HG02588 (cell line): Measurements from ENCODE around the gene FAM181B.
A peak's percentile ranks its signal among the peaks of the same experiment; 100 is the strongest.
"Not testable (repeated sequence)": the region's sequence is repeated elsewhere in the genome, so short reads cannot be mapped to it uniquely, and the experiment has no call there.

Experiments used
- ATAC-seq: cut with Tn5 transposase; IDR thresholded peaks from one replicate; pipeline ENCODE4 v1.9.1; 2021; ENCODE audit warnings: mild to moderate bottlenecking, moderate library complexity; ENCODE audit not compliant: unreplicated experiment

The FAM181B gene

DNA sequence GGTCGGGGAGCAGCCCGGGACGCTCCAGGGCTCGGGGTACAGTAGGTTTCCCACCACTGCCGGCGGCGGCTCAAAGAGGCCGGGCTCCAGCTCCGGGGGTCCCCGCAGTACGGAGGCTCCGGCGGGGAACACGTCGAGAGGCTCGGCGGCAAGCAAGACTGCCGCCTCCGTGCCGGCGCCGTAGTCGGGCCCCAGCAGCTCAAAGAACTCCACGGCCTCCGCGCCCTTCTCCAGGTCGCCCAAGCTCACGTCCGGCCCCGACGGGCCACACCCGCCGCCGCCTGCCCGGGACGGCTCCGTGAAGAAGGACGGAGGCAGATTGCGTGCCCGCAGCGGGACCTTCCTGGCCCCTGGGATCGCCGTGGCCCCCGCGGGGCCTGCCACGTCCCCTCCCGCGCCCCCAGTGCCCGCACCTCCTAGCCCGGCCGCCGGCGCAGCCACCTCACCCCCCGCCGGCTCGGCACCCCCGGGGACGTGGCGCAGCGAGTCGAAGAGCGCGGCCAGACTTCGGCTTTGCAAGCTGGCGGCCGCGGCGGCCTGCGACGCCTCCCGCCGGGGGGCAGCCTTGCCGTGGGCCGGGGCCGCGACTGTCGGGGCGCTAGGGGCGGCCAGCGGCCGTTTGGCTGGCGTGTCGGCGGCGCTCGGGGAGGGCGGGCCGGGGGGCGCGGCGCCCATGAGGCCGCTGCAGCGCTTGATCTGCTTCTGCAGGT is 775 bp downstream of the FAM181B start:
- ATAC-seq: no peak

DNA sequence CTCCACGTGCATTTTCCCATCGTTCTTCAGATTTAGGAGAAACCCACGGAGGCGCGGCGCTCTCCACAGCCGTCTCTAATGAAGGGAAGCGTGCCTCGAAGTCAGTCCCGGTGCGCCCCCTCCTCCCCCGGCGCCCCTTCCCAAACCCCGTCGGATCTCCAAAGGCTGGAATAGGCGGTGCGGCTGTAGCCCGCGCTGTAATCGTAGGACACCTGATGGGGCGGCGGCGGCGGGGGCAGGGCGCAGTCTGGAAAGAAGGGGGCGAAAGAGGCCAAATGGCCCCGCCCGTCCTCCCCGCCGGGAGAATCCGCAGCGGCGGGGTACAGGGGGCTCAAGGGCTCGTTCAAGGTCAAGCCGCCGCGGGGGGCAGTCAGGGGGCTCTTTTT is 1.3 kb downstream of the FAM181B start:
- no peak for ATAC-seq

DNA sequence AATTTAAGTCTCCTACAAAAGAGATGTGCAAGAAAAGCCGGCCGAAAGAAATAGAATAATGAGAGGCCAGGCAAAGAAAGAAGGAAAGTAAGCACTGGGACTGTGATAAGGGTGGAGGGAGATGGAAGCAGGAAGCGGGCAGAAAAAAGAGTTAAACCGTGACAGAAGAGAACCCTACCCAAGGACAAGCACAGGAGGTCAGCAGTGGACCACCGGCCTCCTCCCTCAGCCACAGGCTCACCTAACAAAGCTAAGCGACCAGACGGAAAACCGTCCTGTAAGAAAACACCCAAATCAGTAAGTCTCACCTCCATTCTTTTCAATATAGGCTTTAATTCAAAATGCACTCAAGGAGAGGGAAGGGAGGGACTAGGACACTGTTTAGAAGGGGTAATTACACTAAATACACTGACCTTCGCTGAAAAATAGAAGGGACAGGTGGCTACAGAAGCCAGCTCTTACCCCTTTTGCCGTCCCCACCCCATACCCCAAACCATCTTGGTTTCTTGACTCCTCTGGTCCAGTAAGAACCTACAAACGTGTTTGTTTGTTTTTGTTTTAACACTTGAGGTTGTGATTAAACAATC is 1.9 kb downstream of the FAM181B start:
- no peak for ATAC-seq

DNA sequence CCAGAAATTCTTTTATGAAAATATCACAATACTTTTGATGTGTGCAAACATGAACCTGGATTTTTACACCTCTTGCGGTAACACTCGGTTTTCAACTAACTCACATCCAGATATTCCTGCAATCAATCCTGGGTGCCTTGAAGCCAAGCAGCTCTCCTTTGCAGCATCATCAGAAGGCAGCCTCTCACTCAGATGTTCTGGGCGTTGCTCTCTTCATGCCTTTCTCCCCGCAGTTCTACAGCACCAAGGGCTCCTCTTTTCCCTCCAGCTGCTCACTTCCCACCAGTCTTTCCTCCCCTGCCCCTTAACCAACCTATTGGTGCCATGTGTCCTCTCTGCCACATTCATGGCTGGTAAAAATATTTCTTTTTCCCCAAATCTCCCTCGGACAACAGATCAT is 2.9 kb downstream of the FAM181B start:
- no peak for ATAC-seq

DNA sequence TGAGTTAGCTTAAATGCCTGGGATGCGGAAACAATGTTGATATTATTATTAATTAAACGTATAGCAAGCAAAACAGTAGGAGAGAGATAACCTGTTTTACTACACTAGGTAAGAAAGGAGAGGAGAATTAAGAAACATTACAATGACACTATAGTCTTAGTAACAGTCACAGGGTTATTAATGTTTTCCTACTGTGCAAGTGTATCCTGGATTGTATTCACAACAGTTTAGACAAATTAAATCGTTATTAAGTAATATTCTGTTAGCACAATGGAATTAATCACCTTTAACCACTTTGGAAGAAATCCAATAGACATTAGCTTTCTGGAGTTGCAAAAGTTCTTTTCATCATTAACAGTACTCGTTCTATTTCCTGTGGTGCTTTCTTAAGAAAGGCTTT is 3.4 kb downstream of the FAM181B start:
- no peak for ATAC-seq

DNA sequence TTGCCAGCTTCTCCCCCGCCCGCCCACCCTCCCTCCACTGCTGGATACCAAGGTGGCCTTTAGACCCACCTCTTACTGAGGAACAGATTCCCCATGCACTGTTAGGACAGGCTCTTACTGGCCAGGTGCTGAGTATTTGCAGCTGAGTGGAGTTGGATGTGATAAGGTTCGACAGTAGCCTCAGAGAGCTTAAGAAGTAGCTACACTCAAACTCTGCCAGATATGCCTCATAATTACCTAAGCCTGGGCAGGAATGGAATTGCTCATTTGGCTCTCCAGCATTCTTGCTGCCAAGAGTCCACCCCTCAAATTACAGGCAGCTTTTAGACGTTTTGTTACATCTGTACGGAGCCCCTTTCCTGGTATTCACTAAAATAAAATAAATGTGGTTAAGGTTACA is 9.6 kb downstream of the FAM181B start:
- ATAC-seq: no peak

DNA sequence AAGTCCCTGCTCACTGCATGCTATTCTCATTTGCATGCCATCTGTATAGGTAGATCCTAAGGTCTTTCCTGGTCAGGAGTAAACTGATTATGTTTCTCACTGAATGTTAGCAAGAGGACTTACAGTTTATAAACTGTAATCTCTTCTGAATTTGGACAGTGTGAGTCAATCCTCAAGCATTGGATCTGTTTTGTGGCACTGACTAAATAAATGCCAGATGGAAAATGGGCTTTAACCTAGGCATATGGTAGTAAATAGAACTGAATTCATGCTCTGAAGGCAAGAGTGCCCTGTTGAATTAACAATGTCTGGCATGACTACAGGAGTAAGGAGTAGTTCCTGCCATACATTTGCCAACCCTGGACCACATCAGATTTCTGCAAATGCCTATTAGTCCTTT is 11.4 kb downstream of the FAM181B start:
- no peak for ATAC-seq

DNA sequence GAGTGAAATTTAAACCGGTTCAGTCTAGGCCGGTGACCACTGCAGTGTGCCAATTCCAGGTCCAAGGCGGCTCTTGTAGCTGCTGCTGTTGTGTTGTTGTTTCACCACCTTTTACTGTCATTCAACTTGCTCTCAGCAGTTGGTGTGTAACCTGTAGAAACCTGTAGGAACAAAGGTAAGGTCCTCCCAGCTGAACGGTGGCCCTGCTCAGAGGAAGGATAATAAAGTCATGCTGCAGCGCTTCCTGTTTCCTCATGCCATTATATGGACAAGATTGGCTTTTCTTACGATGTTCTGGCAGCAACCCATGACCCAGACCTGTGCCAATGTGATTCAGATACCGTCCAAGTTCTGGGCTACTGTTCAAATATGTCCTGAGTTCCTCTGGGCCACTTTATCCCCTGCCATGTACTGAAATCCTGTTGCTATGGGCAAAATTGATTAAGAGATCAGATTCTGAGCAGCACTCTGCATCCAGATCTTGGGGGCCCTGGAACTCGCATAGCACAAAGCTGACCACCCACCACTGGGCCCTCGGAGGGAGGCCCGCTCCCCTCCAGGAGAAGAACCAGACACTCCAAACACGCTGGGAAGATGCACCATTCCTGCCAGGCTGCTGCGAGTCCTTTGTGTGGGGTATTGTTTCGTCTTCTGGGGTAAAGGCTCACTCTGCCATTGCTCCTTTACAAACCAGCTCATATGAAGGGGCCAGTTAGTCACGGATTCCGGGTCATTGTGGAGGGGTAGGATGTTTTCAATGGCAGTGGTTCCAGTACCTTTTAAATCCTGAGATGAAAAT is 13.2 kb downstream of the FAM181B start:
- no peak for ATAC-seq

DNA sequence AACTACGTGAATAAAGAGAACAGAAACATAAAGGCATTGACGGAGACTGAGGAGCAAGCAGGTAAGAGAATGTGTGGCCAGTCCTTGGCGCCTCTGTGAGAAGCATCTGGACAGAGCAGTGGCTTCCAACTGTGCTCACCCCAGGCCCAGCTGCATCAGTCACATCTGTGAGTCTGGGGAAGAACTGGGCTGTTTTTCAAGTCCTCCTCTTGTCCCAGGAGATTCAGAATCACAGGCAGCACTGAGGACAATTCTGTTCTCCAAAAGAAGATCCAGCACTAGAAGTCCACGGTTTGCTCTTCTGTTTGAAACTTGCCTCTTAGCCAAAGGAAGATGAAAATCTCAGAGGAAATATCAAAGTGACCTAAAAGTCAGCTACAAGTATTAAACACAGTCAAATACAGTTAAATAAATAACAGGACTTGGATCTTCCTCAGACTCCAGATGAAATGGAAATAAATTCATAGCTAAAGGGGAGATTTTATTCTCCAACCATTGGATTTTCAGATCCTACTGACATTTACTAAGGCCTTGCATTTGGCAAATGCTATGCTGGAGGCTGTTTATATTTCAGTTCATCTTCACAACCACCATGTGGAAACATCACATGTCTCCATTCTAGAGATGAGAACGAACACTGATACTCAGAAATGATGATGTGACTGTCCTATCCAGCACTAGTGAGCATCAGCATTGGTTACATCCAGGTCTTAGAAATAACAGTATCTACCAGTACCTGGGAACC is 14.1 kb downstream of the FAM181B start:
- no peak for ATAC-seq

DNA sequence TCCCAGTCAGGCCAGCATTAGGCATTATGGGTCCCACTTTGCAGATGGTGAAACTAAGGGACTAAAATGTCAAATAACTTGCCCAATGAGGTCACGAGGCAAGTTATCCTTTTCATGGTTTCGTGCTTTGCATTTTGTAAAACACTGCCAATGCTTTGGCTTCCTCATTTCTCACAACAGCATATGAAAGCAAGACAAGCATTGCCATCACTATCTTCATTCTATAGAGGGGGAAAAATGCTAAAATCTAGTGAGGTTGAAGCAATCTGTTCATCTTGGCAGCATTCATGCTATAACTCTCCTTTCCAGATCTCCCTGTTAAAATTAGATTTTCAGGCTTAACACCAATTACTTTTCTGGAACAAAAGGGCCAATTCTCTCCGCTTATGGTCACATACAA is 14.8 kb downstream of the FAM181B start:
- ATAC-seq: no peak

DNA sequence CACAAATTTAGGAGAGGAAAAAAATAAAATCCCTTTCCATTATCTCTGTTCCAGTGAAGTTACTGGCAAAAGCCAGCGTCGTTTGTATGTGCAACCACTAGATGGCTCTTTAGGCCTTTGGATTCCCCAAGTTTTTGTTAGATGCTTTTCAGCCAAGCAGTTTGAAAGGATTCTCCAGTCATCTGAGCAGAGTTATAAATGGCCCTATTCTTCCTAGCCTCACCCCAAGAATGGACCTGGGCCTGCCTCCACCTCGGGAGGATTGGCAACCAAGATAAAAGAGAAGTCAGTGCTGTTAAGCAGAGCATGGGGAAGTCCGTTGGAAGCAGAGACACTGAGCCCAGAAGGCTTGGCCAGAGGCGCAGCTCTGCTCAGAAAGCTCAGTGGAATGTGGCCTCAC is 15.4 kb downstream of the FAM181B start:
- peak; percentile 59 for ATAC-seq

DNA sequence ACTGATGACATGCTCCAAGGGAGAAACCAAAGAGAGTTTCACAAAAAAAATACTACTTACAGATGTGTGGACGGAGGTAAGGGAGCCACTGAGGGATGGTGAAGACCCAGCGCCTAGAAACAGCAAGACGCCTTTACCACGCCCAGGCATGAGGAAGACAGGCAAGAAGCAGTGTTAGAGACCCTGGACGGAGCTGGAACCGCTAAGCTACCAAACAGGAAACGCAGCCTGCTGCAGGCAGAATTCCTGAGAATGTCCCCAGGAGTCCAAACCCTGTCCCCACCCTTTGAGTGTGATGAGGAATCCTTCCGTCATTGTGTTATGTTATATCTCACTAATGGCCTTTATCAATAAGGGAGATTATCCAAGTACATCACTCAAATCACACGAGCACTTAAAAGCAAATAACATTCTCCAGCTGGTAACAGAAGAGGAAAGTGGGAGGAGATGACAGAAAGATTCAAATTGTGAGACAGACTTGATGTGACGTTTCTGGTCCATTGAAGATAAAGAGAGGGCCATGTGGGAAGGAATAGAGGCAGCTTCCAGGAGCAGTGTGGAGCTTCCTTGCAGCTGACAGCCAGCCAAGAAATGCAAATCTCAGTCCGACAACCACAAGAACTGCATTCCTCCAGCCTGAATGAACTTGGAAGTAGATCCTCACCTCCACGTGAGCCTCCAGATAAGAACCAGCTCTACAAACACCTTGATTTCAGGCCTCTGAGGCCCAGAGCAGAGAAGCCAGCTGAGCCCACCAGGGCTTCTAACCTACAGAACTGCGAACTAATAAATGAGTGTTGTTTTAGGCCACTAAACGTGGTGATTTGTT is 19.1 kb downstream of the FAM181B start:
- ATAC-seq: no peak

DNA sequence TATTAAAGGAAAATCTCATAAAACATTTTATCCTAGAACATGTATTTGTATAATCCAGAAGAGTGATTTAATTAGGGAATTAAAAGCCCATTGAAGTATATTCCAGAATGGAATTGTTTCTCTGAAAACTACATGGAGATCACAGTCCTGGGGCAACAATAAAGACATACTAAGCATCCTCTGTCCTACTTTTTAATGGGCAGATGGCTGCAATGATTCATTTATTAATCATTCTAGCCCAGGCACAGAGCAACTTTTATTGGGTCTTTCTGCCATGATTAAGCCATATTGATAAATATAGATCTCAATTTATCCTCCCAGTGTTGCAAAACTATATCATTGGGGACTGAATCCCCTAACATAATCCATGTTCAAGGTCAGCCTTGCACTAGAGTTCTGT is 22.0 kb downstream of the FAM181B start:
- ATAC-seq: no peak

DNA sequence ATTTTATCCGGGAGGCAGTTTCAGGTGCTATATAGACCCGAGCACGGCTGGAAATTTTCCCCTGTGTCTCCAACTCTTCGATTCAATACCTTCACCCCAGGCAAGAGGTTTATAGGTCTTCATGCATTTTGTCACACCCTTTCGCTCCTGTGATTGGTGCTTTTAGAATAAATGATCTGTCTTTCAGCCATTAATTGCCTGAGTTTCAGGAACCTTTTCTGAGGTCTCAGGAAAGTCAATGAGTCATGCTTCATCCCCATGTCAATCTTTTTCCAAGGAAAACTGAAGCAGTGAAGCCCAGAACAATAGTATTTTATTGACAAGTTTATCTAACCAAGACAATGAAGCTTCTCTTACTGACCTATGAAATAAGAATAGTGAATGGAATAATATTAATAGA is 29.9 kb downstream of the FAM181B start:
- ATAC-seq: no peak

DNA sequence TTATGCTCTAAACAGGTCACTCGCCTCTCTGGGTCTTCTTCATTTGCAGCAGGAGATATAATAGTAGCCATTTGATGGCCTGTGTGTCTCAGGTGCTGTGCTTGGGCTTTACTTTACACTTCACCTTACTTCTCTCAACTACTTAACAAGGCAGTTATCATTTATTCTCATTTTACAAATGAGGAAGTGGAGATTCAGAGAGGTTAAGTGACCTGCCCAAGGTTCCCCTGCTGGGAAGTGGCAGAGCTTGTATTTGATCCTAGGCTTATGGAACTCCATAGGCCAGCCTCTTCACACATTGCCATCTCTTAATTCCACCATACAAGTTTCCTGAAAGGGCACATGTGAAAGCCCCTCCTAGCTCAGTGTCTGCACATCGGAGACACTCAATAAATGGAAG is 30.4 kb downstream of the FAM181B start:
- no peak for ATAC-seq

DNA sequence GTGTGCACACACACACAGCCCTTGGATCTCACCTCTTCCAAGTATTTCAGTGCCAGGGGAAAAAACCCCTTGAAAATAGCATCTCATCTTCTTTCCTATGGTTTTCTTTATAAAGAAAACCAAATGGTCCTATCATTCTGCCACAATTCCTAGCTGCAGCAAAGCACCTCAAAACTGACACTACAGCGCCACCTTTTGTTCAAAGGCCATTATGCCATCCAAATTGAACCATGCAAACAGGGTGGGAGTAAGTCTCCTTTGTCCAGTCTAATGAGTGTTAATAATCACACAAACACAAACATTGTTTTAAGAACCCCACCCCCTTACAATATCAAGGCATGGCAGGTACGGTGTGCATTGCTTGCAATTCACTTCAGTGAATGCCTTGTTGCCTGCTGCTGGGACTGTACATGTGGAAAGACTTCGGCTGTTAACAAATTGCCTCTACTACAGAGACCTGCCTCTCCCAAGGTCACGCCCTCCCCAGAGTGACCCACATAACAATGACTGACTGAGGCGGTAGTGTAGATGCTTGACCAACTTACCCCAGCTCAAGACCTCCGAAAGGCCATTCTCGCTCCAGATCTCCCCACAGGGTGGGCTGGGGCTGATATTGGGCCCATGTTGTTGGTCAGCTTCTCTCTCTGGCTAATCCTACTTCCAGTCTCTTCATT is 31.7 kb downstream of the FAM181B start:
- no peak for ATAC-seq

DNA sequence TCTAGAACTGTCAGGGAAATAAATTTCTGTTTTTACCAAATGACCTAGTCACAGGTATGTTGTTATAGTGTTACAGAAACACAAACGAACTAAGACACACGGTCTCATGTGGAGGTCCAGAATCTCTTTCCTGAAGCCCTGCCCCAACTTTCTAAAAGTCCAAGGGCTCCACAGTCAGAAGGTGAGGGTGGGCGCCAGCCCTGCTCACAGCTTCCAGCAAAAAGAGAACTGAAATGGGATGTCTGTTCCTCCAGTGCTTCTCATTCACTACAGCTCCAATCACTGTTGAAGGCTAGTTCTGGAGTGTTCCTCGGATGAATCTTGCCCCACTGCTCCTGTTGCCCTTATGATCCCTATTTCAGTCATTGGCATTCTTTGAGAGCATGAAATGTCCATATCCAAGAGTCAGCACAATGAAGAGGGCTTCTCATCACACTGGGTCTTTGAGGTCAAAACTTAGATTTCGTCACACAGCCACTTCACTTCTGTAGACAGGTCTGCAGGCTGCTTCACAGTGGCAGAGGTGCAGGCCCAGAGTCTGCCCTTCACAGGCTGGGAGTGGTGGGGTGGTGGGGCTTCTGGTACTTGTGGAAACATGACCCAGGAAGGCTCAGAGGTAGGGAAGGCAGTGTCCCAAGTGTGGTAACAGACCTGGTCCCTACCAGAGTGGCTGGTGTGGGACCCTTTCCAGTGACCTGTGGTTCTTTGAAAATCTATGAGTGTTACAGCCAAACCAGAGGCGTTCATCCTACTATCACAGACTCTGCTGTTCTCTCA is 34.9 kb downstream of the FAM181B start:
- ATAC-seq: no peak

DNA sequence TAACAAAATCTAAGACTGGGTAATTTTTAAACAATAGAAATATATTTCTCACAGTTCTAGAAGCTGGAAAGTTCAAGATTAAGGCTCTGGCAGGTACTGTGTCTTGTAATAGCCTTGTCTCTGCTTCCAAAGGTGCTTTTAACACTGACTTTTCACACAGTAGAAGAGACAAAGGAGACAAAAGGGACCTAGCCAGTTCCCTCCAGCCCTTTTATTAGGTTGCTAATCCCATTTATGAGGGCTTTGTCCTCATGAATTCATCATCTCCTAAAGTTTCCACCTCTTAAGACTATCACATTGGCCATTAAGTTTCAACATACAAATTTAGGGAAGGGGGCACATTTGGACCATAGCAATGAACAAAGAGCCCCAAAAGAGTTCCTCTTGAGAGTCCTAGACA is 40.7 kb downstream of the FAM181B start:
- ATAC-seq: no peak

DNA sequence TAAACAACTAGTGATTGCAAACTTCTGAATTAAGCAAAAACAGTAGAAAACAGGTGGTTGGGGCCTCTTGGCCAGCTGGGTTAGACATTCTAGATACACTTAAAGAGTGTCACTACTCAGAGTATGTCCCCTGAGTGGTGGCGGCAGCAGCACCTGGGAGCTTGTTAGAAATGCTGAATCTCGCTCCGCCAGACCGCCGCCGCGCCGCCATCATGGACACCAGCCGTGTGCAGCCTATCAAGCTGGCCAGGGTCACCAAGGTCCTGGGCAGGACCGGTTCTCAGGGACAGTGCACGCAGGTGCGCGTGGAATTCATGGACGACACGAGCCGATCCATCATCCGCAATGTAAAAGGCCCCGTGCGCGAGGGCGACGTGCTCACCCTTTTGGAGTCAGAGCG is 44.3 kb downstream of the FAM181B start:
- not testable (repeated sequence) for ATAC-seq
